ENCODE data around the gene NEURL3.

DNA sequence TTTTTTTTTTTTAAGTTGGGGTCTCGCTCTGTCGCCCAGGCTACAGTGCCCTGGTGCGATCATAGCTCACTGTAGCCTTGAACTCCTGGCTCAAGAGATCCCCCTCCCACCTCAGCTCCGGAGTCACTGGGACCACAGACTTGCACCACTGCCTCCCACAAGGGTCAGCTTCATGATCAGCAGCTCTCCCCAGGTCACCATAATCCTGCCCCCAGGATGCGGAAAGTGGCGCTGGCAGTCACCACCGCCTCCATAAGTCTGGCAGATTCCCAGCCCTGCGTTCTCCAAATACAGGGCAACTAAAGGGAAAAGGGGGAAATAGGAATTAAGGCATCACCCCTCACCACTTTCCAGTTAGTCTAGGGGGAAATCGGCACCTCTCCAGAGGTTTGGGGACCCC lies 26.2 kb upstream of the NEURL3 start:
- TF ChIP-seq, protein P1, sequence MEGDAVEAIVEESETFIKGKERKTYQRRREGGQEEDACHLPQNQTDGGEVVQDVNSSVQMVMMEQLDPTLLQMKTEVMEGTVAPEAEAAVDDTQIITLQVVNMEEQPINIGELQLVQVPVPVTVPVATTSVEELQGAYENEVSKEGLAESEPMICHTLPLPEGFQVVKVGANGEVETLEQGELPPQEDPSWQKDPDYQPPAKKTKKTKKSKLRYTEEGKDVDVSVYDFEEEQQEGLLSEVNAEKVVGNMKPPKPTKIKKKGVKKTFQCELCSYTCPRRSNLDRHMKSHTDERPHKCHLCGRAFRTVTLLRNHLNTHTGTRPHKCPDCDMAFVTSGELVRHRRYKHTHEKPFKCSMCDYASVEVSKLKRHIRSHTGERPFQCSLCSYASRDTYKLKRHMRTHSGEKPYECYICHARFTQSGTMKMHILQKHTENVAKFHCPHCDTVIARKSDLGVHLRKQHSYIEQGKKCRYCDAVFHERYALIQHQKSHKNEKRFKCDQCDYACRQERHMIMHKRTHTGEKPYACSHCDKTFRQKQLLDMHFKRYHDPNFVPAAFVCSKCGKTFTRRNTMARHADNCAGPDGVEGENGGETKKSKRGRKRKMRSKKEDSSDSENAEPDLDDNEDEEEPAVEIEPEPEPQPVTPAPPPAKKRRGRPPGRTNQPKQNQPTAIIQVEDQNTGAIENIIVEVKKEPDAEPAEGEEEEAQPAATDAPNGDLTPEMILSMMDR (IDR thresholded peaks at IDR 0.05 in 4 of 5, conservative IDR thresholded peaks at IDR 0.05 in 1 of 5): no peak
- TF ChIP-seq POLR2A (IDR thresholded peaks at IDR 0.05): no peak

All from gastrocnemius medialis (tissue), 4 donors.